NOMO-1 treated with dmso at 0.1 percent for 144 hours (cell line): Measurements from ENCODE around the gene NUMB.
A peak's percentile ranks its signal among the peaks of the same experiment; 100 is the strongest.
"Not testable (repeated sequence)": the region's sequence is repeated elsewhere in the genome, so short reads cannot be mapped to it uniquely, and the experiment has no call there.

Source experiments
- DNase-seq: peaks from one replicate; lab custom pipeline; 2025; ENCODE audit not compliant: unreplicated experiment; lab: John Stamatoyannopoulos, UW

NUMB gene

GRCh38 chr14:73365727-73366126, 92.6 kb downstream of the NUMB start:
- no peak for DNase-seq

- DNase-seq = no peak
Observed at GRCh38 chr14:73364559-73364958, 93.8 kb downstream of the NUMB start.

GRCh38 chr14:73359445-73359844, 98.9 kb downstream of the NUMB start:
- no peak for DNase-seq

- no peak for DNase-seq
Observed at GRCh38 chr14:73358187-73358586, 100.2 kb downstream of the NUMB start.

- not testable (repeated sequence) for DNase-seq
Observed at GRCh38 chr14:73349091-73349490, 109.3 kb downstream of the NUMB start.

GRCh38 chr14:73344319-73344718, 114.0 kb downstream of the NUMB start:
- no peak for DNase-seq

- no peak for DNase-seq
Observed at GRCh38 chr14:73342670-73343069, 115.7 kb downstream of the NUMB start.

GRCh38 chr14:73339846-73340595, 118.3 kb downstream of the NUMB start:
- no peak for DNase-seq

GRCh38 chr14:73339206-73339605, 119.1 kb downstream of the NUMB start:
- no peak for DNase-seq

- DNase-seq = no peak
Observed at GRCh38 chr14:73338551-73338950, 119.8 kb downstream of the NUMB start.

GRCh38 chr14:73333031-73333430, 125.3 kb downstream of the NUMB start:
- no peak for DNase-seq

- no peak for DNase-seq
Observed at GRCh38 chr14:73325630-73326299, 132.6 kb downstream of the NUMB start.

- DNase-seq = no peak
Observed at GRCh38 chr14:73325063-73325462, 133.3 kb downstream of the NUMB start.

- DNase-seq = no peak
Observed at GRCh38 chr14:73324533-73324932, 133.8 kb downstream of the NUMB start.

- DNase-seq = no peak
Observed at GRCh38 chr14:73323896-73324399, 134.4 kb downstream of the NUMB start.

- DNase-seq = no peak
Observed at GRCh38 chr14:73313151-73313550, 145.2 kb downstream of the NUMB start.

GRCh38 chr14:73312687-73313086, 145.7 kb downstream of the NUMB start:
- DNase-seq = no peak

- peak; percentile 45 for DNase-seq
Observed at GRCh38 chr14:73311708-73312030, 146.7 kb downstream of the NUMB start.

- not testable (repeated sequence) for DNase-seq
Observed at GRCh38 chr14:73309207-73309606, 149.1 kb downstream of the NUMB start.

- DNase-seq = no peak
Observed at GRCh38 chr14:73307261-73307660, 151.1 kb downstream of the NUMB start.

- DNase-seq = no peak
Observed at GRCh38 chr14:73305499-73305898, 152.8 kb downstream of the NUMB start.

GRCh38 chr14:73295198-73295796, 163.0 kb downstream of the NUMB start:
- no peak for DNase-seq
